ENCODE data around the gene PPP4C. TPM values are rescaled to one million over a fixed set of nuclear protein-coding genes. Genes with fewer than 3 reads are reported as not detected.
"Not testable (repeated sequence)": the region's sequence is repeated elsewhere in the genome, so short reads cannot be mapped to it uniquely, and the experiment has no call there.

PPP4C gene
- total RNA-seq, 1 experiment from 2014 or later: 163 TPM

DNA sequence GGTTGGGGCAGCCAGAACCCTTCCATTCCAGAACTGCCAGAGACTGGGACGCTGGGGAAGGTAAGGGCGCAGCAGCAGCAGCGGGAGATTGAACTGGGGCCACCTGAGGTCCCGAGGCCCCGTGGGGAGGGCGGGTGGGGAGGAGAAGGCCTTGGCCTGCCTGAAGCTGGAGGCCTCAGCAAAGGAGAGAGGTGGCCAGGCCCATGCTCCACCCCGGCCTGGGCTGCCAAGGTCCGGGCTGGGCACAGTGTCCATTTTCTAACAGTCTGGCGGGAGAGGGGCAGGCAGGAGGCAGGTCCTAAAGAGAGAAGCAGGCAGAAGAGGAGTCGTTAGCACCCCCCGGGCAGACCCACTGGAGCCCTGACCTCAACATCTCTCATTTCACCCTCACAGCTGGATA is 38.6 kb downstream of the PPP4C start:
- no peak for DNase-seq
- H3K9me3 ChIP-seq (ENCODE audit: control insufficient read depth, low read depth, low read length): no peaks in the 10 kb centered on the region
- no peaks in the 10 kb centered on the region for H3K4me1 ChIP-seq (ENCODE audit: insufficient read depth, low read length)
- no peak overlapping the region for H3K4me2 ChIP-seq (ENCODE audit: insufficient read depth, insufficient read length, low read length)
- Mint-ChIP-seq H3K27ac (no peak overlapping the region), H3K4me3 (no peak overlapping the region), H3K27me3 (ENCODE audit: low read depth) (no peaks in the 10 kb centered on the region; the same call in 1 of the 2 replicates), H3K9me3 (no peaks in the 10 kb centered on the region), H3K36me3 (ENCODE audit: insufficient read depth in 1 of 3, low read depth in 3 of 3) (peaks cover 0 to 24% (median 18%) of the 10 kb centered on the region in 3 experiments; a peak in 5 of 7 replicates), H3K4me1 (peaks cover 2 to 5% of the 10 kb centered on the region in 2 experiments)
- H3K23ac ChIP-seq (ENCODE audit: insufficient read length, low read depth, low read length): no peak overlapping the region
- H2BK120ac ChIP-seq (ENCODE audit: low read depth, low read length, poor library complexity, severe bottlenecking): no peak overlapping the region
- no peak overlapping the region for H3K18ac ChIP-seq (ENCODE audit: insufficient read length, low read depth, low read length)
- no CpG with 5 or more reads among the region's 11 CpGs for WGBS (ENCODE audit: extremely low coverage, insufficient read length, low lambda C conversion rate)
- H3K79me1 ChIP-seq (ENCODE audit: insufficient read depth, low read depth, low read length, poor library complexity, severe bottlenecking): no peaks in the 10 kb centered on the region
- TF ChIP-seq, protein P1, sequence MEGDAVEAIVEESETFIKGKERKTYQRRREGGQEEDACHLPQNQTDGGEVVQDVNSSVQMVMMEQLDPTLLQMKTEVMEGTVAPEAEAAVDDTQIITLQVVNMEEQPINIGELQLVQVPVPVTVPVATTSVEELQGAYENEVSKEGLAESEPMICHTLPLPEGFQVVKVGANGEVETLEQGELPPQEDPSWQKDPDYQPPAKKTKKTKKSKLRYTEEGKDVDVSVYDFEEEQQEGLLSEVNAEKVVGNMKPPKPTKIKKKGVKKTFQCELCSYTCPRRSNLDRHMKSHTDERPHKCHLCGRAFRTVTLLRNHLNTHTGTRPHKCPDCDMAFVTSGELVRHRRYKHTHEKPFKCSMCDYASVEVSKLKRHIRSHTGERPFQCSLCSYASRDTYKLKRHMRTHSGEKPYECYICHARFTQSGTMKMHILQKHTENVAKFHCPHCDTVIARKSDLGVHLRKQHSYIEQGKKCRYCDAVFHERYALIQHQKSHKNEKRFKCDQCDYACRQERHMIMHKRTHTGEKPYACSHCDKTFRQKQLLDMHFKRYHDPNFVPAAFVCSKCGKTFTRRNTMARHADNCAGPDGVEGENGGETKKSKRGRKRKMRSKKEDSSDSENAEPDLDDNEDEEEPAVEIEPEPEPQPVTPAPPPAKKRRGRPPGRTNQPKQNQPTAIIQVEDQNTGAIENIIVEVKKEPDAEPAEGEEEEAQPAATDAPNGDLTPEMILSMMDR (conservative IDR thresholded peaks at IDR 0.05): no peak
- no peak overlapping the region for H2BK15ac ChIP-seq (ENCODE audit: low read depth, low read length)
- no peak overlapping the region for H3T11ph ChIP-seq (ENCODE audit: low read length)
- no peak overlapping the region for H2AK5ac ChIP-seq (ENCODE audit: insufficient read length, low read length)
- no peak overlapping the region for H2BK5ac ChIP-seq (ENCODE audit: insufficient read length, low read length)
- no peak overlapping the region for H3K9ac ChIP-seq (ENCODE audit: extremely low read depth, insufficient read length, low read length)
- no peak overlapping the region for H3K14ac ChIP-seq (ENCODE audit: insufficient read depth, low read length)
- H4K91ac ChIP-seq (ENCODE audit: insufficient read length, low read depth, low read length): no peak overlapping the region
- H3K56ac ChIP-seq (ENCODE audit: insufficient read length, low read depth, low read length): no peak overlapping the region
- H2AFZ ChIP-seq (ENCODE audit: low read length): no peak overlapping the region
- no peaks in the 10 kb centered on the region for H3K27me3 ChIP-seq (ENCODE audit: insufficient read depth, low read length)
- no peaks in the 10 kb centered on the region for H3K23me2 ChIP-seq (ENCODE audit: insufficient read length, low read depth, low read length, poor library complexity, severe bottlenecking)
- no peak overlapping the region for H2BK20ac ChIP-seq (ENCODE audit: low read depth, low read length, poor library complexity, severe bottlenecking)
- no peak overlapping the region for H4K5ac ChIP-seq (ENCODE audit: insufficient read length, low read depth, low read length)
- no peak overlapping the region for H3K4ac ChIP-seq (ENCODE audit: low read depth, low read length)
- H4K20me1 ChIP-seq (ENCODE audit: control insufficient read depth, insufficient read depth, insufficient read length): no peaks in the 10 kb centered on the region
- no peak overlapping the region for H3K27ac ChIP-seq (ENCODE audit: insufficient read length, low read depth, low read length)
- H3K79me2 ChIP-seq (ENCODE audit: insufficient read depth, low read length): no peaks in the 10 kb centered on the region
- no peak overlapping the region for H4K8ac ChIP-seq (replicated peaks; ENCODE audit: insufficient read length, low read depth, low read length)
- no peak overlapping the region for H2BK12ac ChIP-seq (ENCODE audit: insufficient read length, low read depth, low read length)

DNA sequence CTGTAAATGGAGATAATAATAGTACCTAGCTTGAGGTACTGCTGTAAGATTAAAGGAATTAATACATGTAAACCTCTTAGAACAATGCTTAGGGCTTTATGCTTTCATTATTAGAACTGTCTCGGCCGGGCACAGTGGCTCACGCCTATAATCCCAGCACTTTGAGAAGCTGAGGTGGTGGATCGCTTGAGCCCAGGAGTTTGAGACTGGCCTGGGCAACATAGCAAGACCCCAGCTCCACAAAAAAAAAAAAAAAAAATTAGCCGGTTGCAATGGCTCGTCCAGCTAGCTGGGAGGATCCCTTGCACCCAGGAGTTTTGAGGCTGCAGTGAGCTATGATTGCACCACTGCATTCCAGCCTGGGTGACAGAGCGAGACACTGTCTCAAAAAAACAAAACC is 39.0 kb downstream of the PPP4C start:
- H2BK120ac ChIP-seq (ENCODE audit: low read depth, low read length, poor library complexity, severe bottlenecking); H3K4me3 Mint-ChIP-seq: not testable (repeated sequence)

More for the DNA sequence above, 39.0 kb downstream of the PPP4C start:
- H3K9me3 ChIP-seq (ENCODE audit: control insufficient read depth, low read depth, low read length); H3K4me1 Mint-ChIP-seq; H3K9ac ChIP-seq (ENCODE audit: extremely low read depth, insufficient read length, low read length); H3K27ac Mint-ChIP-seq; H3K79me2 ChIP-seq (ENCODE audit: insufficient read depth, low read length); H2BK15ac ChIP-seq (ENCODE audit: low read depth, low read length); H2AFZ ChIP-seq (ENCODE audit: low read length); H3K9me3 Mint-ChIP-seq; H3K79me1 ChIP-seq (ENCODE audit: insufficient read depth, low read depth, low read length, poor library complexity, severe bottlenecking); H3K14ac ChIP-seq (ENCODE audit: insufficient read depth, low read length); H4K91ac ChIP-seq (ENCODE audit: insufficient read length, low read depth, low read length); H3T11ph ChIP-seq (ENCODE audit: low read length); H3K23me2 ChIP-seq (ENCODE audit: insufficient read length, low read depth, low read length, poor library complexity, severe bottlenecking); DNase-seq; H3K27me3 ChIP-seq (ENCODE audit: insufficient read depth, low read length); H2BK20ac ChIP-seq (ENCODE audit: low read depth, low read length, poor library complexity, severe bottlenecking); H4K20me1 ChIP-seq (ENCODE audit: control insufficient read depth, insufficient read depth, insufficient read length); H3K4ac ChIP-seq (ENCODE audit: low read depth, low read length); H3K18ac ChIP-seq (ENCODE audit: insufficient read length, low read depth, low read length); H3K27me3 Mint-ChIP-seq (ENCODE audit: low read depth); H3K27ac ChIP-seq (ENCODE audit: insufficient read length, low read depth, low read length); H3K4me2 ChIP-seq (ENCODE audit: insufficient read depth, insufficient read length, low read length); H3K56ac ChIP-seq (ENCODE audit: insufficient read length, low read depth, low read length); H3K23ac ChIP-seq (ENCODE audit: insufficient read length, low read depth, low read length); H4K5ac ChIP-seq (ENCODE audit: insufficient read length, low read depth, low read length); H2BK12ac ChIP-seq (ENCODE audit: insufficient read length, low read depth, low read length); H3K4me1 ChIP-seq (ENCODE audit: insufficient read depth, low read length); H2BK5ac ChIP-seq (ENCODE audit: insufficient read length, low read length); H2AK5ac ChIP-seq (ENCODE audit: insufficient read length, low read length); H4K8ac ChIP-seq (replicated peaks; ENCODE audit: insufficient read length, low read depth, low read length): not testable (repeated sequence)
- H3K36me3 Mint-ChIP-seq (ENCODE audit: insufficient read depth in 1 of 3, low read depth in 3 of 3): peaks cover 0 to 26% (median 21%) of the 10 kb centered on the region in 3 experiments; a peak in 5 of 7 replicates
- no CpG with 5 or more reads among the region's 7 CpGs for WGBS (ENCODE audit: extremely low coverage, insufficient read length, low lambda C conversion rate)
